Measurements from ENCODE around the gene MGME1.

The MGME1 gene

GRCh38 chr20:17968366-17969277 lies at the start of gene MGME1, which contains the start of gene SNX5:
MGME1 (plus strand) TSS chr20:17969018; CDS start chr20:17969860, 842 bp downstream.
SNX5 (minus strand) TSS chr20:17968794; CDS start chr20:17968425, 369 bp downstream.
- Mint-ChIP-seq H3K9me3 (no peaks in the 10 kb centered on the region), H3K27me3 (ENCODE audit: low read depth, poor library complexity) (peaks cover 3% of the 10 kb centered on the region), H3K36me3 (ENCODE audit: low read depth) (peaks cover 27% of the 10 kb centered on the region), H3K4me3 (peak within 1 kb of the TSS; percentile 89), H3K27ac (peak within 1 kb of the TSS; percentile 99), H3K4me1 (peaks cover 72% of the 10 kb centered on the region)
- TF ChIP-seq, protein P1, sequence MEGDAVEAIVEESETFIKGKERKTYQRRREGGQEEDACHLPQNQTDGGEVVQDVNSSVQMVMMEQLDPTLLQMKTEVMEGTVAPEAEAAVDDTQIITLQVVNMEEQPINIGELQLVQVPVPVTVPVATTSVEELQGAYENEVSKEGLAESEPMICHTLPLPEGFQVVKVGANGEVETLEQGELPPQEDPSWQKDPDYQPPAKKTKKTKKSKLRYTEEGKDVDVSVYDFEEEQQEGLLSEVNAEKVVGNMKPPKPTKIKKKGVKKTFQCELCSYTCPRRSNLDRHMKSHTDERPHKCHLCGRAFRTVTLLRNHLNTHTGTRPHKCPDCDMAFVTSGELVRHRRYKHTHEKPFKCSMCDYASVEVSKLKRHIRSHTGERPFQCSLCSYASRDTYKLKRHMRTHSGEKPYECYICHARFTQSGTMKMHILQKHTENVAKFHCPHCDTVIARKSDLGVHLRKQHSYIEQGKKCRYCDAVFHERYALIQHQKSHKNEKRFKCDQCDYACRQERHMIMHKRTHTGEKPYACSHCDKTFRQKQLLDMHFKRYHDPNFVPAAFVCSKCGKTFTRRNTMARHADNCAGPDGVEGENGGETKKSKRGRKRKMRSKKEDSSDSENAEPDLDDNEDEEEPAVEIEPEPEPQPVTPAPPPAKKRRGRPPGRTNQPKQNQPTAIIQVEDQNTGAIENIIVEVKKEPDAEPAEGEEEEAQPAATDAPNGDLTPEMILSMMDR (IDR thresholded peaks at IDR 0.05), result no peak
- DNase-seq, result peak; percentile 99

DNA sequence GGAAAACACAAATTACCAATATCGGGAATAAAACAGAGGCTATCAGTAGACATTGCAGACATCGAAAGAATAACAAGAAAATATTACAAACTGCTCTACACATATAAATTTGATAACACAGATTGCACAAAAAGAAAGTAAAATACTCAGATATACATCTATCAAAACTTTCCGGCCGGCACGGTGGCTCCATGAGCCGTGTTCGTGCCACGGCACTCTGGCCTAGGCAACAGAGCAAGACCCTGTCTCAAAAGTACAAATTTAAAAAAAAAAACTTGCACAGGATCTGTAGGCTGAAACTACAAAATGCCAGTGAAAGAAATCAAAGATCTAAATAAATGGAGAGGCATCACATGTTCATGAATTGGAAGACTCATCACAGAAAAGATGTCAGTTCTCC lies 49.7 kb upstream of the MGME1 start:
- Mint-ChIP-seq H3K4me1 (peaks cover 6% of the 10 kb centered on the region), H3K27me3 (ENCODE audit: low read depth, poor library complexity) (peaks cover 5% of the 10 kb centered on the region), H3K9me3 (no peaks in the 10 kb centered on the region), H3K27ac (no peak overlapping the region), H3K36me3 (ENCODE audit: low read depth) (no peaks in the 10 kb centered on the region), H3K4me3 (no peak overlapping the region)
- no peak for DNase-seq
- TF ChIP-seq, protein P1 (IDR thresholded peaks at IDR 0.05), result no peak

- peaks cover 10% of the 10 kb centered on the region for H3K27me3 Mint-ChIP-seq (ENCODE audit: low read depth, poor library complexity)
- no peaks in the 10 kb centered on the region for H3K9me3 Mint-ChIP-seq
- H3K4me1 Mint-ChIP-seq, result peaks cover 16% of the 10 kb centered on the region
- TF ChIP-seq, protein P1 (IDR thresholded peaks at IDR 0.05), result no peak
- H3K27ac Mint-ChIP-seq, result no peak overlapping the region
- DNase-seq, result no peak
- no peak overlapping the region for H3K4me3 Mint-ChIP-seq
- H3K36me3 Mint-ChIP-seq (ENCODE audit: low read depth), result no peaks in the 10 kb centered on the region
Observed at GRCh38 chr20:17921774-17922173, 47.0 kb upstream of the MGME1 start.

DNA sequence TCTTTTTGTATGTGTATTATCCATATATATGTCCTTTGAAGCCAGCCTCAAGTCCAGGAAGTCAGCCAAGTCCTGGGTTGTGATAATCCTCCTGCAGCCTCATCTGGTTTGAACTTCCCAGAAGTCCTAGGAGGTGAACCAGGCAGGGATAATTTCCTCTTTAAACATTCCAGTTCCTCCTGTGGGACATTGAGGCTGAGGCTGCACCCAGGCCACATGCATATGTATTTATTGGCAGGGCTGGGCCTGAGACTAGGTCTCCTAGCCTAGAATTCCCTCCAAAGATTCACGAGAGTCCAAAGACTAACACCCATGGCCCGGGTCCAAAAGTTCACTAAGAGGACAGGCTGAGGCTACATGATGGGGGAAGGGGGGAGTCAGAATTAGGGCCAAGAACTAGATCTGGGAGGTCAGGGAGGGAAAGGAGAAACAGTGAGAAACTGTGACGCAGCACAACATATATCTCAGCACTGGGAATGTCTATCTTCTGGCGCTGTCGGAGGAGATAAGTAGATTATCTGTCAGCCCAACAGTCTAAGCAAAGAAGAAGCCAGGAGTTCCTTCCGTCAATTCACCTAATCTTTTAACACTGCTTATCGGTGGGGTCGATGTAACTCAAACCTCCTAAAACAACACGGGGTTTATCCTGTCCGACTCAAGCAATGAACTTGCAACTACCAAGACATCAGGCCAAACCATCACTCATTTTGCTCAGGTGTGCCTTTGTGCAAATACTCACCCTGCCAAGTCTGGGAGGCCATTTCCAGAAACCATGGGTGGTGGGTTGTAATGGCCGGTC lies 43.5 kb upstream of the MGME1 start:
- Mint-ChIP-seq H3K9me3 (no peaks in the 10 kb centered on the region), H3K4me1 (peaks cover 16% of the 10 kb centered on the region), H3K27me3 (ENCODE audit: low read depth, poor library complexity) (peaks cover 5% of the 10 kb centered on the region), H3K4me3 (no peak overlapping the region), H3K36me3 (ENCODE audit: low read depth) (no peaks in the 10 kb centered on the region), H3K27ac (no peak overlapping the region)
- TF ChIP-seq, protein P1 (IDR thresholded peaks at IDR 0.05), result no peak
- no peak for DNase-seq

GRCh38 chr20:17925940-17926300 lies 42.9 kb upstream of the MGME1 start:
- Mint-ChIP-seq H3K27ac (no peak overlapping the region), H3K4me3 (no peak overlapping the region), H3K36me3 (ENCODE audit: low read depth) (no peaks in the 10 kb centered on the region), H3K27me3 (ENCODE audit: low read depth, poor library complexity) (peaks cover 8% of the 10 kb centered on the region), H3K4me1 (peaks cover 16% of the 10 kb centered on the region), H3K9me3 (no peaks in the 10 kb centered on the region)
- DNase-seq, result no peak
- TF ChIP-seq, protein P1 (IDR thresholded peaks at IDR 0.05), result no peak

Measured in nephron progenitor cell (in vitro differentiated cells).